Neural progenitor cell (in vitro differentiated cells): ENCODE results near the gene ZFAND3. TPM values are rescaled to one million over a fixed set of nuclear protein-coding genes. Genes with fewer than 3 reads are reported as not detected.

Experiments used
- DNase-seq: peaks from one replicate; pipeline ENCODE4 v3.0.0-alpha.2; 2016; ENCODE audit warnings: low spot score
- H2AFZ ChIP-seq: fragments of 200-600 bp; sonication (generic); replicated peaks from 2 replicates; pipeline ENCODE4 v1.6.1; 2016; ENCODE audit warnings: antibody characterized with exemption
- H3F3A ChIP-seq: fragments of 200-600 bp; sonication (generic); 2 replicates; pipeline ENCODE4 v1.6.1; 2016; ENCODE audit warnings: antibody characterized with exemption, low read depth
- H3K27ac ChIP-seq: fragments of 200-600 bp; sonication (generic); 2 replicates; pipeline ENCODE4 v1.5.1; 2016; ENCODE audit warnings: mild to moderate bottlenecking
- H3K27me3 ChIP-seq: fragments of 200-600 bp; sonication (generic); 2 replicates; pipeline ENCODE4 v1.6.1; 2016; ENCODE audit warnings: mild to moderate bottlenecking, moderate library complexity
- H3K36me3 ChIP-seq: fragments of 200-600 bp; sonication (generic); 2 replicates; pipeline ENCODE4 v1.5.1; 2016
- H3K4me1 ChIP-seq: fragments of 200-600 bp; sonication (generic); 2 replicates; pipeline ENCODE4 v1.6.1; 2016; ENCODE audit warnings: mixed run types
- H3K4me2 ChIP-seq: fragments of 200-600 bp; sonication (generic); 2 replicates; pipeline ENCODE4 v1.6.1; 2016
- H3K4me3 ChIP-seq: fragments of 200-600 bp; sonication (generic); 2 replicates; pipeline ENCODE4 v1.5.1; 2016
- H3K79me2 ChIP-seq: fragments of 200-600 bp; sonication (generic); 2 replicates; pipeline ENCODE4 v1.6.1; 2016; ENCODE audit warnings: low read depth
- H3K9ac ChIP-seq: fragments of 200-600 bp; sonication (generic); 2 replicates; pipeline ENCODE4 v1.6.1; 2016
- H3K9me3 ChIP-seq: fragments of 200-600 bp; sonication (generic); 2 replicates; pipeline ENCODE4 v1.5.1; 2016; ENCODE audit warnings: low read depth
- H4K20me1 ChIP-seq: fragments of 200-600 bp; sonication (generic); 2 replicates; pipeline ENCODE4 v1.6.1; 2016; ENCODE audit warnings: low read depth
- H3K27ac Mint-ChIP-seq: 3 replicates; pipeline ENCODE4 v1.8.0; 2021; ENCODE audit warnings: mixed read lengths
- H3K27me3 Mint-ChIP-seq: 2 replicates; pipeline ENCODE4 v1.8.0; 2022; ENCODE audit warnings: low read depth, mild to moderate bottlenecking, inconsistent platforms, moderate library complexity, mixed read lengths; ENCODE audit not compliant: insufficient read depth
- H3K36me3 Mint-ChIP-seq: 3 replicates; pipeline ENCODE4 v1.8.0; 2021; ENCODE audit warnings: mixed read lengths
- H3K4me1 Mint-ChIP-seq: 3 replicates; pipeline ENCODE4 v1.8.0; 2021; ENCODE audit warnings: mixed read lengths
- H3K4me3 Mint-ChIP-seq: 3 replicates; pipeline ENCODE4 v1.8.0; 2021; ENCODE audit warnings: mild to moderate bottlenecking, moderate library complexity, mixed read lengths
- H3K9me3 Mint-ChIP-seq: 3 replicates; pipeline ENCODE4 v1.8.0; 2020; ENCODE audit warnings: mixed read lengths
- CTCF ChIP-seq: fragments of 200-600 bp; sonication (generic); IDR thresholded peaks from 2 replicates; pipeline ENCODE4 v1.5.1; 2017; ENCODE audit warnings: antibody characterized with exemption, mild to moderate bottlenecking
- EZH2 ChIP-seq: fragments of 200-600 bp; sonication (generic); IDR thresholded peaks from 2 replicates; pipeline ENCODE4 v1.6.1; 2017; ENCODE audit warnings: antibody characterized with exemption, mild to moderate bottlenecking, moderate library complexity
- EZH2phosphoT487 ChIP-seq: fragments of 200-600 bp; sonication (generic); IDR thresholded peaks from 2 replicates; pipeline ENCODE4 v1.6.1; 2017; ENCODE audit warnings: antibody characterized with exemption
- total RNA-seq: library from RNA; depleted of rRNA; stranded (reverse); fragments of >200 nt; gene quantifications from 2 replicates; pipeline ENCODE4 v1.2.3, GENCODE V29; 2015; ENCODE audit warnings: low replicate concordance

ZFAND3 gene
- total RNA-seq, 1 donor from 2014 or later: 24.3 TPM

GRCh38 chr6:38088829-38089228, 269.3 kb downstream of the ZFAND3 start:
- H3K27me3 Mint-ChIP-seq: no peaks in the 10 kb centered on the region
- no peaks in the 10 kb centered on the region for H3K9me3 Mint-ChIP-seq
- H3K36me3 Mint-ChIP-seq: peaks cover 13% of the 10 kb centered on the region
- Histone ChIP-seq H4K20me1 (peaks cover 40% of the 10 kb centered on the region), H2AFZ (no peak overlapping the region), H3K36me3 (no peaks in the 10 kb centered on the region), H3K4me3 (no peak overlapping the region), H3K27me3 (no peaks in the 10 kb centered on the region), H3K9ac (no peak overlapping the region), H3K4me1 (peaks cover 13% of the 10 kb centered on the region), H3K4me2 (no peak overlapping the region), H3K27ac (no peak overlapping the region), H3K79me2 (peaks cover 3% of the 10 kb centered on the region), H3F3A (no peaks in the 10 kb centered on the region), H3K9me3 (no peaks in the 10 kb centered on the region)
- TF ChIP-seq EZH2 (no peak), CTCF (no peak), EZH2phosphoT487 (no peak)
- no peak overlapping the region for H3K27ac Mint-ChIP-seq
- no peak overlapping the region for H3K4me3 Mint-ChIP-seq
- DNase-seq: no peak
- peaks cover 7% of the 10 kb centered on the region for H3K4me1 Mint-ChIP-seq

GRCh38 chr6:38091613-38092012, 272.1 kb downstream of the ZFAND3 start:
- Histone ChIP-seq H3K36me3 (no peaks in the 10 kb centered on the region), H3K4me3 (no peak overlapping the region), H3K4me2 (no peak overlapping the region), H2AFZ (no peak overlapping the region), H3K4me1 (peaks cover 13% of the 10 kb centered on the region), H3K9me3 (no peaks in the 10 kb centered on the region), H3F3A (no peaks in the 10 kb centered on the region), H3K27ac (no peak overlapping the region), H3K27me3 (no peaks in the 10 kb centered on the region), H4K20me1 (peaks cover 53% of the 10 kb centered on the region), H3K9ac (no peak overlapping the region), H3K79me2 (peaks cover 3% of the 10 kb centered on the region)
- no peak overlapping the region for H3K27ac Mint-ChIP-seq
- no peak overlapping the region for H3K4me3 Mint-ChIP-seq
- H3K27me3 Mint-ChIP-seq: no peaks in the 10 kb centered on the region
- peaks cover 7% of the 10 kb centered on the region for H3K36me3 Mint-ChIP-seq
- no peaks in the 10 kb centered on the region for H3K9me3 Mint-ChIP-seq
- TF ChIP-seq EZH2phosphoT487: no peak
- no peak for TF ChIP-seq CTCF
- TF ChIP-seq EZH2: no peak
- no peak for DNase-seq
- peaks cover 7% of the 10 kb centered on the region for H3K4me1 Mint-ChIP-seq

- Histone ChIP-seq H3F3A (no peaks in the 10 kb centered on the region), H3K27ac (no peak overlapping the region), H3K9me3 (no peaks in the 10 kb centered on the region), H3K4me3 (no peak overlapping the region), H3K36me3 (no peaks in the 10 kb centered on the region), H2AFZ (no peak overlapping the region), H3K4me2 (no peak overlapping the region), H4K20me1 (peaks cover 53% of the 10 kb centered on the region), H3K4me1 (peaks cover 13% of the 10 kb centered on the region), H3K9ac (no peak overlapping the region), H3K27me3 (no peaks in the 10 kb centered on the region), H3K79me2 (peaks cover 3% of the 10 kb centered on the region)
- Mint-ChIP-seq H3K27me3 (no peaks in the 10 kb centered on the region), H3K4me3 (no peak overlapping the region), H3K36me3 (peaks cover 2% of the 10 kb centered on the region), H3K9me3 (no peaks in the 10 kb centered on the region), H3K27ac (no peak overlapping the region), H3K4me1 (peaks cover 7% of the 10 kb centered on the region)
- DNase-seq: no peak
- TF ChIP-seq CTCF (no peak), EZH2 (no peak), EZH2phosphoT487 (no peak)
These were observed 272.9 kb downstream of the ZFAND3 start for GRCh38 chr6:38092465-38092864.
